HEK293 (cell line): ENCODE data around the gene MYL6B.

Experiments used
- ATF2 ChIP-seq: fragments of 450-650 bp; formaldehyde crosslinking; IDR thresholded peaks from 2 replicates; pipeline ENCODE4 v1.5.1; 2016; ENCODE audit warnings: missing biosample characterization, missing genetic modification characterization, low read depth
- INSM2 ChIP-seq: fragments of 450-650 bp; formaldehyde crosslinking; IDR thresholded peaks from 2 replicates; pipeline ENCODE4 v1.5.1; 2016; ENCODE audit warnings: missing biosample characterization, missing genetic modification characterization
- KLF9 ChIP-seq: fragments of 450-650 bp; formaldehyde crosslinking; IDR thresholded peaks from 2 replicates; pipeline ENCODE4 v1.5.1; 2016; ENCODE audit warnings: missing biosample characterization, missing genetic modification characterization, low read depth
- REPIN1 ChIP-seq: fragments of 450-650 bp; formaldehyde crosslinking; IDR thresholded peaks from 2 replicates; pipeline ENCODE4 v1.5.1; 2017; ENCODE audit warnings: missing biosample characterization, missing genetic modification characterization, low read depth
- SETDB1 ChIP-seq: IDR thresholded peaks from one replicate; pipeline ENCODE4 v1.6.1; 2017; ENCODE audit warnings: mild to moderate bottlenecking, low read length, moderate library complexity, mixed read lengths; ENCODE audit not compliant: insufficient read length
- TRIM28 ChIP-seq: IDR thresholded peaks from 2 replicates; pipeline ENCODE4 v1.6.1; 2011; ENCODE audit warnings: low read length, control low read depth, borderline replicate concordance
- TSHZ1 ChIP-seq: fragments of 450-650 bp; formaldehyde crosslinking; IDR thresholded peaks from 2 replicates; pipeline ENCODE4 v1.5.1; 2016; ENCODE audit warnings: missing biosample characterization, missing genetic modification characterization, borderline replicate concordance
- WT1 ChIP-seq: fragments of 450-650 bp; formaldehyde crosslinking; IDR thresholded peaks from 2 replicates; pipeline ENCODE4 v1.5.1; 2016; ENCODE audit warnings: missing biosample characterization, missing genetic modification characterization
- ZBTB17 ChIP-seq: fragments of 450-650 bp; formaldehyde crosslinking; IDR thresholded peaks from 2 replicates; pipeline ENCODE4 v1.5.1; 2016; ENCODE audit warnings: missing biosample characterization, missing genetic modification characterization
- ZBTB26 ChIP-seq: fragments of 450-650 bp; formaldehyde crosslinking; optimal IDR thresholded peaks from 2 replicates; pipeline ENCODE3; 2016; ENCODE audit warnings: missing biosample characterization, mild to moderate bottlenecking, missing genetic modification characterization
- ZNF169 ChIP-seq: fragments of 450-650 bp; formaldehyde crosslinking; IDR thresholded peaks from 2 replicates; pipeline ENCODE4 v1.5.1; 2016; ENCODE audit warnings: missing biosample characterization, missing genetic modification characterization
- ZNF184 ChIP-seq: fragments of 450-650 bp; IDR thresholded peaks from 2 replicates; pipeline ENCODE4 v1.5.1; 2018; ENCODE audit warnings: missing biosample characterization, mild to moderate bottlenecking, missing genetic modification characterization
- ZNF211 ChIP-seq: fragments of 450-650 bp; formaldehyde crosslinking; IDR thresholded peaks from 2 replicates; pipeline ENCODE4 v1.5.1; 2016; ENCODE audit warnings: low read depth, missing biosample characterization, missing genetic modification characterization
- ZNF223 ChIP-seq: fragments of 450-650 bp; formaldehyde crosslinking; IDR thresholded peaks from 2 replicates; pipeline ENCODE4 v1.5.1; 2016; ENCODE audit warnings: missing biosample characterization, missing genetic modification characterization
- ZNF24 ChIP-seq: fragments of 450-650 bp; formaldehyde crosslinking; IDR thresholded peaks from 2 replicates; pipeline ENCODE4 v1.5.1; 2016; ENCODE audit warnings: missing biosample characterization, missing genetic modification characterization
- ZNF26 ChIP-seq: fragments of 450-650 bp; formaldehyde crosslinking; IDR thresholded peaks from 2 replicates; pipeline ENCODE4 v1.5.1; 2016; ENCODE audit warnings: missing biosample characterization, missing genetic modification characterization
- ZNF302 ChIP-seq: fragments of 450-650 bp; formaldehyde crosslinking; IDR thresholded peaks from 2 replicates; pipeline ENCODE4 v1.5.1; 2016; ENCODE audit warnings: missing biosample characterization, missing genetic modification characterization, low read depth
- ZNF341 ChIP-seq: fragments of 450-650 bp; formaldehyde crosslinking; IDR thresholded peaks from 2 replicates; pipeline ENCODE4; 2016; ENCODE audit warnings: low read depth, missing biosample characterization, missing genetic modification characterization
- ZNF433 ChIP-seq: fragments of 450-650 bp; formaldehyde crosslinking; IDR thresholded peaks from 2 replicates; pipeline ENCODE4 v1.5.1; 2016; ENCODE audit warnings: missing biosample characterization, missing genetic modification characterization, low read depth
- ZNF529 ChIP-seq: fragments of 450-650 bp; formaldehyde crosslinking; IDR thresholded peaks from 2 replicates; pipeline ENCODE4 v1.5.1; 2017; ENCODE audit warnings: missing genetic modification characterization, missing biosample characterization; ENCODE audit not compliant: insufficient replicate concordance
- ZNF555 ChIP-seq: fragments of 450-650 bp; formaldehyde crosslinking; conservative IDR thresholded peaks from 2 replicates; pipeline ENCODE4 v1.5.1; 2017; ENCODE audit warnings: missing biosample characterization, mild to moderate bottlenecking, missing genetic modification characterization, inconsistent platforms
- ZNF626 ChIP-seq: fragments of 450-650 bp; sonication (Bioruptor Pico); formaldehyde crosslinking; IDR thresholded peaks from 2 replicates; pipeline ENCODE4 v1.5.1; 2018; ENCODE audit warnings: missing biosample characterization, missing genetic modification characterization, inconsistent platforms
- ZNF639 ChIP-seq: fragments of 450-650 bp; formaldehyde crosslinking; IDR thresholded peaks from 2 replicates; pipeline ENCODE4 v1.5.1; 2016; ENCODE audit warnings: missing biosample characterization, missing genetic modification characterization
- ZNF645 ChIP-seq: fragments of 450-650 bp; formaldehyde crosslinking; IDR thresholded peaks from 2 replicates; pipeline ENCODE4; 2016; ENCODE audit warnings: missing biosample characterization, missing genetic modification characterization
- ZNF658 ChIP-seq: fragments of 450-650 bp; formaldehyde crosslinking; IDR thresholded peaks from 2 replicates; pipeline ENCODE4; 2016; ENCODE audit warnings: missing biosample characterization, missing genetic modification characterization
- ZNF664 ChIP-seq: fragments of 450-650 bp; formaldehyde crosslinking; IDR thresholded peaks from 2 replicates; pipeline ENCODE4 v1.5.1; 2016; ENCODE audit warnings: missing biosample characterization, missing genetic modification characterization
- ZNF670 ChIP-seq: fragments of 450-650 bp; formaldehyde crosslinking; IDR thresholded peaks from 2 replicates; pipeline ENCODE4 v1.5.1; 2016; ENCODE audit warnings: missing biosample characterization, missing genetic modification characterization, low read depth
- ZNF843 ChIP-seq: fragments of 450-650 bp; formaldehyde crosslinking; IDR thresholded peaks from 2 replicates; pipeline ENCODE4 v1.5.1; 2016; ENCODE audit warnings: missing biosample characterization, missing genetic modification characterization

Gene MYL6B

GRCh38 chr12:56104109-56104814 is 48.1 kb upstream of the MYL6B start, which contains the start of gene PA2G4 (continued):
- TF ChIP-seq ZNF670 (tag by site-specific recombination) (no peak), TSHZ1 (tag by site-specific recombination) (no peak), ZNF184 (no peak), ZBTB26 (tag by site-specific recombination) (peak; percentile 100), ZBTB17 (tag by site-specific recombination) (peak; percentile 100), ZNF658 (tag by site-specific recombination) (no peak), ZNF645 (tag by site-specific recombination) (no peak), ZNF223 (tag by site-specific recombination) (no peak), ZNF433 (tag by site-specific recombination) (no peak), ZNF664 (tag by site-specific recombination) (no peak), ZNF26 (tag by site-specific recombination) (no peak), TRIM28 (no peak), ZNF639 (tag by site-specific recombination) (no peak), ZNF529 (tag by site-specific recombination) (no peak), ATF2 (tag by site-specific recombination) (no peak), ZNF843 (tag by site-specific recombination) (no peak), ZNF555 (tag by site-specific recombination) (no peak), ZNF626 (no peak), KLF9 (tag by site-specific recombination) (peak; percentile 50; the same call in 1 of the 2 replicates), ZNF302 (tag by site-specific recombination) (no peak), ZNF341 (tag by site-specific recombination) (peak; percentile 70), ZNF169 (tag by site-specific recombination) (no peak), WT1 (tag by site-specific recombination) (0 out of 2 replicates have a peak, but pooled peaks have one; percentile 3), ZNF211 (no peak), SETDB1 (no peak), INSM2 (no peak), ZNF24 (peak; percentile 66; the same call in 1 of the 2 replicates), REPIN1 (tag by site-specific recombination) (no peak)
